Vagina (tissue), 2 donors: ENCODE results near the gene GALNT2.

Experiments used
- CTCF ChIP-seq, 3 experiments: fragments of 450-650 bp in 2 of 3; fragments of 200-600 bp in 1 of 3; sonication (generic) in 1 of 3; IDR thresholded peaks; one replicate each; pipeline ENCODE4 v1.5.1; 2017 to 2019; ENCODE audit warnings: antibody characterized with exemption in 3 of 3, mild to moderate bottlenecking in 2 of 3, moderate library complexity in 2 of 3
- POLR2A ChIP-seq, 2 donors: fragments of 450-650 bp; IDR thresholded peaks; one replicate each; pipeline ENCODE4 v1.6.1; 2017; ENCODE audit warnings: antibody characterized with exemption in 2 of 2, mild to moderate bottlenecking in 2 of 2, moderate library complexity in 2 of 2
- POLR2AphosphoS5 ChIP-seq, 2 donors: sonication (generic); formaldehyde crosslinking; IDR thresholded peaks; one replicate each; pipeline ENCODE4 v1.9.0; 2017; ENCODE audit warnings: antibody characterized with exemption in 2 of 2, mild to moderate bottlenecking in 2 of 2, low read depth in 1 of 2; ENCODE audit not compliant: insufficient read depth in 1 of 2

DNA sequence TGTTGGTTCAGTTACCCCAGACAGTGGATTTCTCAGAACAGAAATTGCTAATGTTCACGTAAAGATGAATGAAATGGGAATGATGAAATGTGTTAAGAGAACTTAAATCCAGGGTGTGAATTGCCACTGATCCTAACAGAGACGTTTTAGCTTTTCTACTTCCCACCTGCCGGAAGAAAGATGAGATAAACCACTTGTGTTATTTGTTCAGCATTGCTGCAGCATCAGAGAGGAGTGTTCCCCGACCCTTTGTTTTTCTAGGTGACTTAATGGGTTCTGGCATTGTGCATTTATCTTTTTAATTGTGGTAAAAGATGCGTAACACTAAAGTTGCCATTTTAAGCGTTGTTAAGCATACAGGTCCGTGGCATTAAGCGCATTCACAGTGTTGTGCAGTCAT lies 122.3 kb downstream of the GALNT2 start:
- TF ChIP-seq CTCF (IDR thresholded peaks at IDR 0.05), result no peak
- no peak for TF ChIP-seq POLR2AphosphoS5 (IDR thresholded peaks at IDR 0.05; ENCODE audit: insufficient read depth in 1 of 2, low read depth in 1 of 2)
- no peak for TF ChIP-seq POLR2A (IDR thresholded peaks at IDR 0.05)
